Activated CD4-positive, alpha-beta T cell treated with anti-CD3 and anti-CD28 coated beads, Interleukin-2, amount 50 U/mL, for 1 hour (primary cell): ENCODE data around the gene MAML2.

Experiments used
- DNase-seq: peaks from one replicate; pipeline ENCODE4 v3.0.0-alpha.2; 2020

Gene MAML2

DNA sequence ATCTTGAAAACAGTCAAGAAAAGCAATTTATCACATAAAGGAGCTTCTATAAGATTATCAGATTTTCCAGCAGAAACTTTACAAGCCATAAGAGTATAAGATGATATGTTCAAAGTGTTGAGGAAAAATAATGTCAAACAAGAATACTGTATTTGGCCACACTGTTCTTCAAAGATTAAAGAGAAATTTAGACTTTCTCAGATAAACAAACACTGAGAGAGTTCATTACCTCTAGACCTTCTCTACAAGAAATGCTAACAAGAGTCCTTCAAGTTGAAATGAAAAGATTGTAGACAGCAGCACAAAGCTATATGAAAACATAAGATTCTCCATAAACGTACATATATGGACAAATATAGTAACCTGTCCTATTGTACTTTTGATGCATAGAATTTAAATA lies 411.1 kb downstream of the MAML2 start:
- DNase-seq, result no peak

DNA sequence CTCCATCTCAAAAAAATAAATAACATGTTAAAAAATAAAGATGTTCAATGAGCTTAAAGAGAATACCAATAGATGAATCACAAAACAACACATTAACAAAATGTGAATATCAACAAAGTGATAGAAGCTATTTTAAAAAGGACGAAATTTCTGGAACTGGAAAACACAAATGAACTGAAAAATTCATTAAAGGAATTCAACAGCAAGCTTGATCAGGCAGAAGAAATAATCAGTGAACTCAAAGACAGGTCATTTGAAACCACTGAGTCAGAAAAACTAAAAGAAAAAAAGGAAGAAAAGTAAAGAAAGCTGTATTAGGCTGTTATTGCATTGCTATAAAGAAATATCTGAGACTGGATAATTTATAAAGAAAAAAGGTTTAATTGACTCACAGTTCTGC lies 412.0 kb downstream of the MAML2 start:
- DNase-seq, result no peak

- DNase-seq, result no peak
Observed at GRCh38 chr11:95926726-95927125, 416.3 kb downstream of the MAML2 start.
